VCaP (cell line): ENCODE data around the gene PRAF2.

Experiments
- H3K27ac ChIP-seq: fragments of 450-650 bp; 2 replicates; pipeline ENCODE4 v1.5.1; 2017
- TF ChIP-seq, protein P1 (sequence below): fragments of 450-650 bp; conservative IDR thresholded peaks from 2 replicates; pipeline ENCODE4 v1.5.1; 2017; ENCODE audit warnings: mild to moderate bottlenecking, moderate library complexity

PRAF2 gene

DNA sequence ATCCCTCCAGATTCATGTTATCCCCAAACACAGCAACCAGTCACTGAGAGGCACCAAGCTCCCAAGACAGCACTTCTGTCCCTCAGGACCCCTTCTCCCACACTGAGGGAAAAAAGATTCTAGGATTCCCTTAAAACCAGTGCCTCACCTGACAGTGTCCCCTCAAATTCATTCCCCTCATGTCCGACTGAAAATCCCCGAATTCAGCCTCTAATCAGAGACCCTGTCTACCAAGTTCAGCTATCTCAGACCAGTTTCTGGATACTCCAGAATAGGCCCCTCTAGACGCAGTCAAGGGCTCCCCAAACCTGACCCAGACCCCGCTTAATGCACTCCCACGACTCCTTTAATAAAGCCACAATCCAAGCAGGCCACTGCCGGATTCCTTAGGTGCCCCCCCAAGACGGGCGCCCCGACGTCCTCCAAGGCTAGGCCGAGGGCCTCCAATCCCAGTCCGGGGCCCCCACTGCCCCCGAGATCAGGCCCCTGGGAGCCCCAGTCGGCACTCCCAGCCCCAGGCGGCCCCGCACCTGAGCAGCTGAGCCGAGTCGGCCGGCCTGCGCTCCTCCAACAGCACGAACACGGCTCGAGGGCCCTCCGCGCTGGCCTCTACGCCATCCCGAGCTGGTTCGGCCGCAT is 31.1 kb downstream of the PRAF2 start:
- TF ChIP-seq, protein P1, sequence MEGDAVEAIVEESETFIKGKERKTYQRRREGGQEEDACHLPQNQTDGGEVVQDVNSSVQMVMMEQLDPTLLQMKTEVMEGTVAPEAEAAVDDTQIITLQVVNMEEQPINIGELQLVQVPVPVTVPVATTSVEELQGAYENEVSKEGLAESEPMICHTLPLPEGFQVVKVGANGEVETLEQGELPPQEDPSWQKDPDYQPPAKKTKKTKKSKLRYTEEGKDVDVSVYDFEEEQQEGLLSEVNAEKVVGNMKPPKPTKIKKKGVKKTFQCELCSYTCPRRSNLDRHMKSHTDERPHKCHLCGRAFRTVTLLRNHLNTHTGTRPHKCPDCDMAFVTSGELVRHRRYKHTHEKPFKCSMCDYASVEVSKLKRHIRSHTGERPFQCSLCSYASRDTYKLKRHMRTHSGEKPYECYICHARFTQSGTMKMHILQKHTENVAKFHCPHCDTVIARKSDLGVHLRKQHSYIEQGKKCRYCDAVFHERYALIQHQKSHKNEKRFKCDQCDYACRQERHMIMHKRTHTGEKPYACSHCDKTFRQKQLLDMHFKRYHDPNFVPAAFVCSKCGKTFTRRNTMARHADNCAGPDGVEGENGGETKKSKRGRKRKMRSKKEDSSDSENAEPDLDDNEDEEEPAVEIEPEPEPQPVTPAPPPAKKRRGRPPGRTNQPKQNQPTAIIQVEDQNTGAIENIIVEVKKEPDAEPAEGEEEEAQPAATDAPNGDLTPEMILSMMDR: no peak
- H3K27ac ChIP-seq: peak overlapping the region; percentile 61; the same call in 1 of the 2 replicates

DNA sequence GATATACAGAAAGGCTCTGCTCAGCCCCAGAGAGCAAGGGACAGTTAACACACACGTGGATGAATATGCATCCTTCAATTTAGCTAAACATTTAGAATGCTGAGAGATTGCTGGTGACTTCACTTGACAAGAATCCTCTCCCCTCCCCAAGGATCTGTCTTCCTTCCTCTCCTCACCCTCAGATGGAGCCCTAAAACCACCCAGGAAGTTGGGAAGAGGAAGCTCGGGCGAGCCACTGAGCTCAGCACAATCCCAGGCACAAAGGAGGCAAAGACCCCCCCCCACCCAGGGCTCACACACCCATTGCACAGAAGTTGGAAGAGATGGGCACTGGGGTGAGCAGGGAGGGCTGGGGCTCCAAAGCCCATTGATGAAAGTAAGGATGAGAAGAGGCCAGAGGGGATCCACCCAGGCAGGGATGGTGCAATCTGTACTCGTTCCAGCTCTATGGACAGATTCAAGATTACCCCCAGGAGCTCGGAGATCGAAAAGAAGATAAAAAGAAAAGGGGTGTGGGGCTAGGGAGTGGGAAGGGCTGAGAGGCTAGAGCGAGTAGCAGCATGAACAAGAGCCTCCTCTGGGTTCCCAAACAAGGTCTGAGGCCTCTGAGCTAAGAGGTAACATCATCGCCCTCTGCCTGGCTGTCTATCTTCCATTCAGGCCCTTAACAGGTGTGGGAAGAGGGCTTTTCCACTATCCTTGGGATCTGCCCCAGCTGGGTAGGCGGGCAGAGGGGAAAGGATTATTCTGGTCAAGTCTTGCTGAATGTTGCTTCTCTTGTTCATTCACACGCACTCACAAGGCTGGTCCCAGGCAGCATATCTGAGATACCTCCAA is 31.8 kb downstream of the PRAF2 start:
- H3K27ac ChIP-seq: peak overlapping the region; percentile 61; the same call in 1 of the 2 replicates
- TF ChIP-seq, protein P1: no peak

DNA sequence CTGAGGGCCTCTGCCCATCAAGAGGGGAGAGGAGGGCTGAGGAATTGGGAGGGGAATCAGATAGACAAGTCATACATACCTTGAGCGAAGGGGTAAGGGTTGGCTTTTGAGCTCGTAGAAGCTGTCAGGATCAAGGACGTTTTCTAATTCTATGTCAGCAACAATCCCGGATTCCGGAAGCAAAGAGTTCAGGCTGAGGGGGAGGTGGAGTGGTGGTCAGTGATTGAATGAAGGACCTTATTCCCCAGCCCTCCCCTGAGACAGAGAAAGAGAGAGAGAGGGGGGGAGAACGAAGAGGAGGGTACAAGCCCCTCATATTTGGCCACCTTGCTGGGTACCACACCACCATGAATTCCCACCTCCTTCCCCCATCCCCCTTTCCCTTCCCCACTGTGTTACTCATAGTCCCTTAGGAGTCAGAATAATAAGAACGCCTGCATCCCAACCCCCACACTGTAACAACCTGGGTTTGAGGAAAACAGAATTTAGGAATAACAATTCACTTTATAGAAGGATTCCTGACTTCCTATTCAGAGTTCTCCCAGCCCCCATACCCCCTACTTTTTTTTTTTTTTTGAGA is 33.3 kb downstream of the PRAF2 start:
- TF ChIP-seq, protein P1: no peak
- no peak overlapping the region for H3K27ac ChIP-seq

DNA sequence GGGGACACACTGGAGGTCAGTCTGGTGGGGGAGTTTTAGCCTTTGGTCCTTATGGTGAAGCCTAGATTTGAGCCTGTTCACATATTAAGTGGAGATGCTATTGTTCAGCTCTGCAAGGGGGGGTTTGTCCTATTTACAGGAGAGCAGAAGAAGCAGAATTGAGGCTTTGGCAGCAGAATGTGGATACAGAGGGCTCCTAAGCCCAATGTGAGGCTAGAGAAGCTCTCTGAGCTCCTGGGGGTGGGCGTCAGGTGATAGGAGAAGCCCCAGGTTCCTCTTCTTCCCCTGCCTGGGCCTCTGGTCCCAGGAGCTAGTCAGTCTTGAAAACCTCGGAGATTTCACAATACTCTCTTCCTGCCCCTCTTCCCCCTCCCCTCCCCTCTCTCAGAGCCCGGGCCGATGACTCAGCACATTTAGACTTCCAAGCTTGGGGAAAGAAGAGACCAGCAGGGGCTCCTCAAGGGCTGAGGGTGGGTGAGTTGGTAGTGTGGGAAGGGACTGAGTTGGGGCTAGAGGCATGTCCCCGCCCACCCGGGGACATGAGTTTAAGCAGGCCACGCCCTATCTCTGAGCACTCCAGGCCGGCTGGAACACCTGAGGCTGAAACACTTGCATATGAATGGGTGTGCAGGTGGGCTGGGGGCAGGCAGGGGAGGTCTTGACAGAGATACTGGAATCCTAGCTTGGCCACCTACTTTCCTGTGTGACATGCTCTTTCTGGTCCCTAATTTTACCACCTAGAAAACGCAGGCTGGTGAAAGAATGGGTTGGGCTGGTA is 34.0 kb downstream of the PRAF2 start:
- TF ChIP-seq, protein P1: no peak
- H3K27ac ChIP-seq: no peak overlapping the region

DNA sequence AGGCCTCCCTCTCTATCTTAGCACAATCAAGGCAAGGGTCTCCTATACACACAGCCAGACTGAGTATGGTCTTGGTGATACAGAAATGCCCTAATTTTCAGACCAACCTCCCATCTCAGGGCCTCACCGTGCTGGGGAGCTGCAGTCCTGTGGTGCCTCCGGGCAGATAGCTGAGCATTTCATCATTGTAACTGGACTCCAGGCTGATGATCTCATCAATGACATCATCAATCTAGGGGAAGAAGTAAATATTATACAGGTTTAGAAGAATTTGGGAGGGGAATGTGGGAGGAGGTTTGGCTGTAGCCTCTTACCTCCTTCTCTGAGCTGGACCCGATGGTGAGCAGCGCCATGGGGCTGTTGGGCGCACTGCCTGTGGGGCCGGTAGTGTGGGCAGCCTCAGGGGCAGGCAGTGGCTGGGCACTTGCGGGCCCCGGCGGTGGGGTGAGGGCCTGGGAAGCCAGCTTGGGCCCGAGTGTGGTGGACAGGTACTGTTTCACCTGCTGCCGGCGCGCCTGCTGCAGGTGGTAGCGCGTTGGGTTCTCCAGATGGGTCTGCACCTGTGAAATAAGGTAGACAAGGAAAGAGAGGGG is 35.8 kb downstream of the PRAF2 start:
- no peak overlapping the region for H3K27ac ChIP-seq
- TF ChIP-seq, protein P1: no peak

DNA sequence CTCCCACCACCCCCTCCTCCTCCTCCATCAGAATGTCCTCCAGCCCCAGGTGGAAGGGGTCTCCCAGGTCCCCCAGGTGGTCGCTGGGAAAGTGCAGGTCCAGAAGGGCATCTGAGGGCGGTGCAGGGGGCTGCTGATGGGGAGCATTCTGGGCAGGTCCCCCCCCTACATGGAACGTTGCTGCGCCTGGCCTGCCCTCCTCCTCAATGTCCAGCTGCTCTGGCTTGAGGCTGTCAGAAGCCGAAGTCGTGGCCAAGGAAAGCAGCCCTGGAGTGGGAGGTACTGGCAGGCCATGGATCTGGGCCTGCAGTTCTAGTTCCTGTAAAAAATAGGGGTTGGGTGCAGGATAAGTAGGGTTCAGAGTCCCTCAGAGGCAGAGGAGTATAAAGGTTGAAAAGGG is 43.5 kb downstream of the PRAF2 start:
- TF ChIP-seq, protein P1: no peak

More for the DNA sequence above, 43.5 kb downstream of the PRAF2 start:
- no peak overlapping the region for H3K27ac ChIP-seq
